SU-DHL-6 (cell line): ENCODE results near the gene FAM9B.

Source experiments
- EZH2phosphoT487 ChIP-seq: fragments of 200-600 bp; sonication (generic), shearing (Covaris generic); conservative IDR thresholded peaks from 2 replicates; pipeline ENCODE4 v1.6.1; 2018; ENCODE audit warnings: mild to moderate bottlenecking, antibody characterized with exemption, low read length, moderate library complexity, mixed read lengths
- TF ChIP-seq, protein P1 (sequence below): fragments of 200-600 bp; sonication (generic); IDR thresholded peaks from one replicate; pipeline ENCODE4 v1.5.1; 2017; ENCODE audit warnings: antibody characterized with exemption, mild to moderate bottlenecking, low read length, moderate library complexity; ENCODE audit not compliant: insufficient read depth, poor library complexity, severe bottlenecking

DNA sequence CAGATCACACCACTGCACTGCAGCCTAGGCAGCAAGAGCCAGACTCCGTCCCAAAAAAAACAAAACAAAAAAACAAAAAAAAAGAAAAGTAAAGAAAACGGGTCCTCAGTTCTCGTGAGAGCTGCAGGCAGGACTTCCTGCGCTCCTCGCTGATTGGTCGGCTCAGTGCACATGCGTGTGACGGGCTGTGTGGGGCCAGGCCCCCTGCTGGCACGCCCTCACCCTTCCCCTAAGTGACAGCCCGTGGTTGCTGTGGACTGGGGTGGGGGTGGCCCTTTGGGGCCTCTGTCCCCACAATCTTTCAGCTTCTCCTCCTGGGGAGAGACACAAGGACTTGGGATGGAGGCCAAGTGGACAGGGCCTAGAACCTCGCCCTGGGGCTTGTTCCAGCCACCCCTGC, at the start of gene FAM9B:
- TF ChIP-seq, protein P1, sequence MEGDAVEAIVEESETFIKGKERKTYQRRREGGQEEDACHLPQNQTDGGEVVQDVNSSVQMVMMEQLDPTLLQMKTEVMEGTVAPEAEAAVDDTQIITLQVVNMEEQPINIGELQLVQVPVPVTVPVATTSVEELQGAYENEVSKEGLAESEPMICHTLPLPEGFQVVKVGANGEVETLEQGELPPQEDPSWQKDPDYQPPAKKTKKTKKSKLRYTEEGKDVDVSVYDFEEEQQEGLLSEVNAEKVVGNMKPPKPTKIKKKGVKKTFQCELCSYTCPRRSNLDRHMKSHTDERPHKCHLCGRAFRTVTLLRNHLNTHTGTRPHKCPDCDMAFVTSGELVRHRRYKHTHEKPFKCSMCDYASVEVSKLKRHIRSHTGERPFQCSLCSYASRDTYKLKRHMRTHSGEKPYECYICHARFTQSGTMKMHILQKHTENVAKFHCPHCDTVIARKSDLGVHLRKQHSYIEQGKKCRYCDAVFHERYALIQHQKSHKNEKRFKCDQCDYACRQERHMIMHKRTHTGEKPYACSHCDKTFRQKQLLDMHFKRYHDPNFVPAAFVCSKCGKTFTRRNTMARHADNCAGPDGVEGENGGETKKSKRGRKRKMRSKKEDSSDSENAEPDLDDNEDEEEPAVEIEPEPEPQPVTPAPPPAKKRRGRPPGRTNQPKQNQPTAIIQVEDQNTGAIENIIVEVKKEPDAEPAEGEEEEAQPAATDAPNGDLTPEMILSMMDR: no peak
- no peak for TF ChIP-seq EZH2phosphoT487
